HEK293 (cell line): ENCODE results near the gene FBXO27.

ENCODE experiments used
- CTCF ChIA-PET: fragments of 350-600 bp; formaldehyde crosslinking; extraction: SDS; loops from one replicate; lab custom pipeline; 2021; ENCODE audit warnings: antibody characterized with exemption; lab: Yijun Ruan, JAX
- POLR2A ChIA-PET: fragments of 300-600 bp; formaldehyde crosslinking; extraction: SDS; loops from one replicate; lab custom pipeline; 2020; ENCODE audit warnings: antibody characterized with exemption, inconsistent platforms; lab: Yijun Ruan, JAX
- H3K27ac ChIP-seq: fragments of 200-500 bp; sonication (Bioruptor generic); 2 replicates; pipeline ENCODE4 v1.5.1; 2014; ENCODE audit warnings: low read depth, low read length, control low read depth, inconsistent platforms; ENCODE audit errors: extremely low read depth
- H3K36me3 ChIP-seq, 2 experiments: fragments of 200-500 bp in 1 of 2; sonication (Bioruptor generic) in 1 of 2; 1 replicate in 1 of 2; 2 replicates in 1 of 2; pipeline ENCODE4 v1.5.1; 2014 to 2017; ENCODE audit warnings: inconsistent platforms in 2 of 2, low read length in 2 of 2; ENCODE audit not compliant: control insufficient read depth in 2 of 2, insufficient read depth in 1 of 2
- H3K4me1 ChIP-seq: fragments of 200-500 bp; sonication (Bioruptor generic); 2 replicates; pipeline ENCODE4 v1.5.1; 2014; ENCODE audit warnings: mild to moderate bottlenecking, low read length, inconsistent platforms; ENCODE audit not compliant: control insufficient read depth, insufficient read depth
- H3K4me3 ChIP-seq: 2 replicates; pipeline ENCODE4 v1.5.1; 2011; ENCODE audit warnings: low read depth, mild to moderate bottlenecking, control low read depth, low read length, moderate library complexity
- H3K9me3 ChIP-seq: fragments of 200-500 bp; sonication (Bioruptor generic); 2 replicates; pipeline ENCODE4 v1.5.1; 2014; ENCODE audit warnings: low read depth, low read length, inconsistent platforms; ENCODE audit not compliant: control insufficient read depth, insufficient read depth
- BCL11B ChIP-seq: fragments of 450-650 bp; formaldehyde crosslinking; IDR thresholded peaks from 2 replicates; pipeline ENCODE4 v1.5.1; 2016; ENCODE audit warnings: low read depth, missing biosample characterization, missing genetic modification characterization
- GLIS1 ChIP-seq: fragments of 450-650 bp; formaldehyde crosslinking; IDR thresholded peaks from 2 replicates; pipeline ENCODE4 v1.5.1; 2016; ENCODE audit warnings: missing biosample characterization, missing genetic modification characterization
- KLF17 ChIP-seq: fragments of 450-650 bp; formaldehyde crosslinking; IDR thresholded peaks from 2 replicates; pipeline ENCODE4 v1.5.1; 2016; ENCODE audit warnings: missing biosample characterization, missing genetic modification characterization
- KLF7 ChIP-seq: fragments of 450-650 bp; formaldehyde crosslinking; IDR thresholded peaks from 2 replicates; pipeline ENCODE4 v1.5.1; 2016; ENCODE audit warnings: missing biosample characterization, missing genetic modification characterization, borderline replicate concordance
- PRDM1 ChIP-seq: fragments of 450-650 bp; formaldehyde crosslinking; IDR thresholded peaks from 2 replicates; pipeline ENCODE4; 2016; ENCODE audit warnings: missing biosample characterization, missing genetic modification characterization
- REPIN1 ChIP-seq: fragments of 450-650 bp; formaldehyde crosslinking; IDR thresholded peaks from 2 replicates; pipeline ENCODE4 v1.5.1; 2017; ENCODE audit warnings: missing biosample characterization, missing genetic modification characterization, low read depth
- TSHZ1 ChIP-seq: fragments of 450-650 bp; formaldehyde crosslinking; IDR thresholded peaks from 2 replicates; pipeline ENCODE4 v1.5.1; 2016; ENCODE audit warnings: missing biosample characterization, missing genetic modification characterization, borderline replicate concordance
- WT1 ChIP-seq: fragments of 450-650 bp; formaldehyde crosslinking; IDR thresholded peaks from 2 replicates; pipeline ENCODE4 v1.5.1; 2016; ENCODE audit warnings: missing biosample characterization, missing genetic modification characterization
- ZBTB10 ChIP-seq: fragments of 450-650 bp; formaldehyde crosslinking; IDR thresholded peaks from 2 replicates; pipeline ENCODE4 v1.5.1; 2016; ENCODE audit warnings: missing biosample characterization, missing genetic modification characterization
- ZBTB6 ChIP-seq: fragments of 450-650 bp; formaldehyde crosslinking; IDR thresholded peaks from 2 replicates; pipeline ENCODE4 v1.5.1; 2017; ENCODE audit warnings: missing biosample characterization, missing genetic modification characterization
- ZFP69B ChIP-seq: fragments of 450-650 bp; formaldehyde crosslinking; IDR thresholded peaks from 2 replicates; pipeline ENCODE4 v1.5.1; 2016; ENCODE audit warnings: missing biosample characterization, missing genetic modification characterization
- ZIC2 ChIP-seq: fragments of 450-650 bp; formaldehyde crosslinking; IDR thresholded peaks from 2 replicates; pipeline ENCODE4 v1.5.1; 2016; ENCODE audit warnings: missing biosample characterization, missing genetic modification characterization
- ZNF10 ChIP-seq: fragments of 450-650 bp; formaldehyde crosslinking; IDR thresholded peaks from 2 replicates; pipeline ENCODE4 v1.5.1; 2017; ENCODE audit warnings: missing biosample characterization, missing genetic modification characterization
- ZNF138 ChIP-seq: fragments of 450-650 bp; formaldehyde crosslinking; IDR thresholded peaks from 2 replicates; pipeline ENCODE4 v1.5.1; 2016; ENCODE audit warnings: missing biosample characterization, missing genetic modification characterization, borderline replicate concordance
- ZNF202 ChIP-seq: fragments of 450-650 bp; formaldehyde crosslinking; IDR thresholded peaks from 2 replicates; pipeline ENCODE4 v1.5.1; 2016; ENCODE audit warnings: missing biosample characterization, missing genetic modification characterization, borderline replicate concordance
- ZNF239 ChIP-seq: fragments of 450-650 bp; formaldehyde crosslinking; IDR thresholded peaks from 2 replicates; pipeline ENCODE4 v1.5.1; 2016; ENCODE audit warnings: missing biosample characterization, missing genetic modification characterization
- ZNF335 ChIP-seq: fragments of 450-650 bp; formaldehyde crosslinking; conservative IDR thresholded peaks from 2 replicates; pipeline ENCODE4 v1.5.1; 2016; ENCODE audit warnings: missing biosample characterization, missing genetic modification characterization
- ZNF473 ChIP-seq: fragments of 450-650 bp; formaldehyde crosslinking; IDR thresholded peaks from 2 replicates; pipeline ENCODE4 v1.5.1; 2017; ENCODE audit warnings: missing biosample characterization, missing genetic modification characterization
- ZNF488 ChIP-seq: fragments of 450-650 bp; formaldehyde crosslinking; IDR thresholded peaks from 2 replicates; pipeline ENCODE4 v1.5.1; 2016; ENCODE audit warnings: missing biosample characterization, missing genetic modification characterization
- ZNF501 ChIP-seq: fragments of 450-650 bp; formaldehyde crosslinking; IDR thresholded peaks from 2 replicates; pipeline ENCODE4 v1.5.1; 2016; ENCODE audit warnings: missing biosample characterization, missing genetic modification characterization
- ZNF561 ChIP-seq: fragments of 450-650 bp; IDR thresholded peaks from 2 replicates; pipeline ENCODE4 v1.5.1; 2018; ENCODE audit warnings: missing biosample characterization, missing genetic modification characterization, borderline replicate concordance
- ZNF660 ChIP-seq: fragments of 450-650 bp; IDR thresholded peaks from 2 replicates; pipeline ENCODE4 v1.5.1; 2018; ENCODE audit warnings: missing biosample characterization, mild to moderate bottlenecking, missing genetic modification characterization
- ZNF670 ChIP-seq: fragments of 450-650 bp; formaldehyde crosslinking; IDR thresholded peaks from 2 replicates; pipeline ENCODE4 v1.5.1; 2016; ENCODE audit warnings: missing biosample characterization, missing genetic modification characterization, low read depth
- ZNF76 ChIP-seq: fragments of 450-650 bp; formaldehyde crosslinking; IDR thresholded peaks from 2 replicates; pipeline ENCODE4; 2016; ENCODE audit warnings: low read depth, missing biosample characterization, missing genetic modification characterization, borderline replicate concordance
- ZSCAN16 ChIP-seq: fragments of 450-650 bp; formaldehyde crosslinking; IDR thresholded peaks from 2 replicates; pipeline ENCODE4 v1.5.1; 2016; ENCODE audit warnings: missing biosample characterization, missing genetic modification characterization

Gene FBXO27

GRCh38 chr19:39031368-39032062, 834 bp downstream of the FBXO27 start (continued):
- TF ChIP-seq REPIN1 (peak; percentile 84; the same call in 1 of the 2 replicates), ZNF10 (peak; percentile 71), ZNF138 (no peak), ZFP69B (tag by site-specific recombination) (peak; percentile 85), WT1 (tag by site-specific recombination) (peak; percentile 35; the same call in 1 of the 2 replicates), ZNF473 (tag by site-specific recombination) (no peak), ZNF501 (tag by site-specific recombination) (peak; percentile 90), BCL11B (tag by site-specific recombination) (peak; percentile 94), ZNF76 (peak; percentile 54), ZSCAN16 (tag by site-specific recombination) (peak; percentile 78), ZNF239 (no peak), ZNF335 (tag by site-specific recombination) (peak; percentile 96), ZNF670 (tag by site-specific recombination) (no peak), KLF7 (tag by site-specific recombination) (peak; percentile 72; the same call in 1 of the 2 replicates), KLF17 (tag by site-specific recombination) (no peak), ZBTB10 (tag by site-specific recombination) (0 out of 2 replicates have a peak, but pooled peaks have one; percentile 21)

GRCh38 chr19:39030854-39031367, 1.4 kb downstream of the FBXO27 start:
- Histone ChIP-seq H3K27ac (peak overlapping the region; percentile 93), H3K4me3 (peak overlapping the region; percentile 12)
- CTCF ChIA-PET = interaction anchor here (0.6 to 3.4 kb wide), 9 partner anchors 16 to 157 kb away, joined by 3 to 18 read pairs (median 4); partner anchors contain the start of genes FBXO17, MRPS12 and SARS2
- 0 out of 2 replicates have a peak, but pooled peaks have one; percentile 44 for TF ChIP-seq GLIS1 (tag by site-specific recombination)
- 0 out of 2 replicates have a peak, but pooled peaks have one; percentile 37 for TF ChIP-seq BCL11B (tag by site-specific recombination)
- peak; percentile 68; the same call in 1 of the 2 replicates for TF ChIP-seq ZNF561 (tag by site-specific recombination)
- TF ChIP-seq ZNF488 (tag by site-specific recombination) = 0 out of 2 replicates have a peak, but pooled peaks have one; percentile 20
- TF ChIP-seq ZBTB6 = peak; percentile 36; the same call in 1 of the 2 replicates
- TF ChIP-seq ZNF660 (tag by site-specific recombination) = peak; percentile 63; the same call in 1 of the 2 replicates
- 0 out of 2 replicates have a peak, but pooled peaks have one; percentile 40 for TF ChIP-seq KLF17 (tag by site-specific recombination)
- peak; percentile 23; the same call in 1 of the 2 replicates for TF ChIP-seq ZIC2 (tag by site-specific recombination)
- 0 out of 2 replicates have a peak, but pooled peaks have one; percentile 19 for TF ChIP-seq PRDM1 (tag by site-specific recombination)
- 0 out of 2 replicates have a peak, but pooled peaks have one; percentile 26 for TF ChIP-seq TSHZ1 (tag by site-specific recombination)
- TF ChIP-seq ZNF202 (tag by site-specific recombination) = no peak

More at GRCh38 chr19:39030854-39031367, 1.4 kb downstream of the FBXO27 start:
- Histone ChIP-seq H3K4me1 (peaks cover 26% of the 10 kb centered on the region), H3K36me3 (peaks cover 3 to 4% of the 10 kb centered on the region in 2 experiments; a peak in 2 of 3 replicates), H3K9me3 (peaks cover 5% of the 10 kb centered on the region)
- POLR2A ChIA-PET = interaction anchor here (0.6 to 3.4 kb wide), 16 partner anchors 8 to 1227 kb away, joined by 3 to 24 read pairs (median 4); partner anchors contain the start of genes ACP7, EIF3K, FBXO17 and PAK4
